ENCODE measurements around the gene NUSAP1. TPM values are rescaled to one million over a fixed set of nuclear protein-coding genes. Genes with fewer than 3 reads are reported as not detected.

NUSAP1 gene
- total RNA-seq, 1 experiment from 2014 or later = 146 TPM

GRCh38 chr15:41289953-41290352 lies 42.7 kb upstream of the NUSAP1 start:
- H3K4me1 ChIP-seq (ENCODE audit: control insufficient read depth in 1 of 2, insufficient read depth in 2 of 2, low read length in 2 of 2) = peaks cover 5 to 16% of the 10 kb centered on the region in 2 experiments; a peak in 3 of 4 replicates
- DNase-seq (ENCODE audit: low read depth, low spot score) = no peak
- CTCF ChIA-PET = no interaction called here
- BruUV-seq (replicated peaks) = no TSS peak
- no peak overlapping the region for H3K4me2 ChIP-seq (ENCODE audit: low read length)
- POLR2A ChIA-PET = no interaction called here
- intact Hi-C loops (cut with micrococcal nuclease) = no loop called here
- no peak overlapping the region for H3K9ac ChIP-seq (ENCODE audit: low read length)
- H3K4me3 ChIP-seq (replicated peaks in 1 of 2; ENCODE audit: low read depth in 1 of 2, low read length in 2 of 2) = no peak overlapping the region
- H2AFZ ChIP-seq (ENCODE audit: low read depth, low read length, poor library complexity, severe bottlenecking) = no peak overlapping the region
- H3K9me3 ChIP-seq (ENCODE audit: control insufficient read depth in 1 of 2, insufficient read depth in 1 of 2, low read depth in 1 of 2, low read length in 2 of 2) = no peaks in the 10 kb centered on the region
- no peak overlapping the region for H3K27ac ChIP-seq (ENCODE audit: low read depth, low read length)
- H3K9me2 ChIP-seq (ENCODE audit: insufficient read depth) = no peaks in the 10 kb centered on the region
- H3K36me3 ChIP-seq (ENCODE audit: control insufficient read depth in 1 of 2, insufficient read depth in 2 of 2, low read length in 2 of 2) = peaks cover 22 to 40% of the 10 kb centered on the region in 2 experiments
- no peak for ATAC-seq
- H3K79me2 ChIP-seq (ENCODE audit: insufficient read depth, low read length) = peaks cover 57% of the 10 kb centered on the region
- no peaks in the 10 kb centered on the region for H3K27me3 ChIP-seq (ENCODE audit: insufficient read depth, low read length)
- 0 out of 2 replicates have a peak, but pooled peaks cover 7% of the 10 kb centered on the region for H4K20me1 ChIP-seq (ENCODE audit: insufficient read depth)
- TF ChIP-seq RAD21 (IDR thresholded peaks at IDR 0.05; ENCODE audit: low read depth) (no peak), JUND (IDR thresholded peaks at IDR 0.05) (no peak), EZH2phosphoT487 (IDR thresholded peaks at IDR 0.05; ENCODE audit: borderline replicate concordance) (no peak), SP1 (IDR thresholded peaks at IDR 0.05; ENCODE audit: low read depth) (no peak)
- RAD21 ChIA-PET (ENCODE audit: low non-redundant PET in 1 of 2, low total read pairs in 2 of 2, uncharacterized antibody in 2 of 2, unreplicated experiment in 2 of 2) = no interaction called here

- BruUV-seq (replicated peaks) = no TSS peak
- TF ChIP-seq SIN3A (IDR thresholded peaks at IDR 0.05; ENCODE audit: low read depth) (no peak), JUND (IDR thresholded peaks at IDR 0.05) (no peak), ZBTB33 (IDR thresholded peaks at IDR 0.05; ENCODE audit: extremely low read depth, insufficient replicate concordance, low read length) (no peak), CEBPB (IDR thresholded peaks at IDR 0.05; ENCODE audit: low read depth) (no peak), CTCF (IDR thresholded peaks at IDR 0.05 in 2 of 3, conservative IDR thresholded peaks at IDR 0.05 in 1 of 3; ENCODE audit: borderline replicate concordance in 1 of 3, insufficient read depth in 1 of 3, low read depth in 2 of 3, low read length in 2 of 3) (no peak), REST (IDR thresholded peaks at IDR 0.05; ENCODE audit: low read depth) (no peak), CBX3 (IDR thresholded peaks at IDR 0.05; ENCODE audit: low read depth) (no peak), SP1 (IDR thresholded peaks at IDR 0.05; ENCODE audit: low read depth) (no peak), EZH2 (IDR thresholded peaks at IDR 0.05) (no peak), ZNF274 (IDR thresholded peaks at IDR 0.05; ENCODE audit: low read depth, low read length) (no peak)
- Histone ChIP-seq H4K20me1 (ENCODE audit: insufficient read depth) (0 out of 2 replicates have a peak, but pooled peaks cover 7% of the 10 kb centered on the region), H3K4me3 (replicated peaks in 1 of 2; ENCODE audit: low read depth in 1 of 2, low read length in 2 of 2) (no peak overlapping the region), H3K4me1 (ENCODE audit: control insufficient read depth in 1 of 2, insufficient read depth in 2 of 2, low read length in 2 of 2) (peaks cover 3 to 7% of the 10 kb centered on the region in 2 experiments; a peak in 2 of 4 replicates), H3K27ac (ENCODE audit: low read depth, low read length) (no peak overlapping the region), H2AFZ (ENCODE audit: low read depth, low read length, poor library complexity, severe bottlenecking) (no peak overlapping the region), H3K79me2 (ENCODE audit: insufficient read depth, low read length) (peaks cover 55% of the 10 kb centered on the region), H3K4me2 (ENCODE audit: low read length) (no peak overlapping the region), H3K36me3 (ENCODE audit: control insufficient read depth in 1 of 2, insufficient read depth in 2 of 2, low read length in 2 of 2) (peaks cover 19 to 29% of the 10 kb centered on the region in 2 experiments), H3K27me3 (ENCODE audit: insufficient read depth, low read length) (no peaks in the 10 kb centered on the region), H3K9me3 (ENCODE audit: control insufficient read depth in 1 of 2, insufficient read depth in 1 of 2, low read depth in 1 of 2, low read length in 2 of 2) (no peaks in the 10 kb centered on the region), H3K9me2 (ENCODE audit: insufficient read depth) (no peaks in the 10 kb centered on the region), H3K9ac (ENCODE audit: low read length) (no peak overlapping the region)
- no peak for ATAC-seq
- POLR2A ChIA-PET = no interaction called here
- intact Hi-C loops (cut with micrococcal nuclease) = no loop called here
- CTCF ChIA-PET = no interaction called here
- RAD21 ChIA-PET (ENCODE audit: low non-redundant PET in 1 of 2, low total read pairs in 2 of 2, uncharacterized antibody in 2 of 2, unreplicated experiment in 2 of 2) = no interaction called here
- DNase-seq (ENCODE audit: low read depth, low spot score) = no peak
Observed at GRCh38 chr15:41291065-41291631, 41.5 kb upstream of the NUSAP1 start.

All from HCT116 (cell line).